ENCODE measurements around the gene DMRT2.

Gene DMRT2

GRCh38 chr9:1096155-1096964, 46.2 kb downstream of the DMRT2 start:
- no peak for DNase-seq

GRCh38 chr9:1098551-1098950, 48.4 kb downstream of the DMRT2 start:
- no peak for DNase-seq

DNA sequence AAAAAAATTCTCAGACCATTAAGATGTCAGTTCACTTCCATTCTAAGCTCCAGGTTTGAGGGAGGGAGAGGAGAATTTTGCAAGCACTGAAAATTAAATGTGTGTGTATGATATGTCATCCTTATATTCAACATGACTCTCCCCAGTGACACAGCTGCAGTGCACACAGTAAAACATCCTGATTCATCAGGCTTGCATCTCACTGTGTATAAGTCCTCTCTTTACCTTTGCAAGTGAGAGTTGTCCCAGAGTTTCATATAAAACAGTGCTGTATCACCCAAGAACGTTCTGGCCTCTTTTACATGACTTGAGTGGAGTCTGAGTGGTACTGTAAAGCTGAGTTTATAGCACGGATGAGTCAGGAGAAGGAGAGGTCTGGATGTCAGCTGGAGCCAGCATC, 50.0 kb downstream of the DMRT2 start:
- no peak for DNase-seq

DNA sequence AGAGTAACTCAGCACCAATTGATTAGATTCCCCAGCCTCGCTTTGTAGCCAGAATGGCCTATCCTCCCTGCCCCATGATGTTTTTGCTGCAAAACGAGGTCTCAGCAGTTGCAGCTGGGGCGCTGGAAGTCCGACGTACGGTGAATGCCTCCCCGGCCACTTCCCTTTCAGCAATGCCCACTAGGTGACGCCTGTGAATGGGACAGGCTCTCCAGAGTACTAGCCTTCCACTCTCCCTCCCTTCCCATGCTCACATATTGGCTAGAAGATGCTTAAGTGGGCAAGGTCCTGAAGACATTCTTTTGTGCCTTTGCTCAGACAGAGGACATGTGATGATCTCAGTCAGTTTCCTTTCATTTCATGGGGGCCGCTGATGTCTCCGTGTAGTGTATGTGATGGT, 50.8 kb downstream of the DMRT2 start:
- no peak for DNase-seq

DNA sequence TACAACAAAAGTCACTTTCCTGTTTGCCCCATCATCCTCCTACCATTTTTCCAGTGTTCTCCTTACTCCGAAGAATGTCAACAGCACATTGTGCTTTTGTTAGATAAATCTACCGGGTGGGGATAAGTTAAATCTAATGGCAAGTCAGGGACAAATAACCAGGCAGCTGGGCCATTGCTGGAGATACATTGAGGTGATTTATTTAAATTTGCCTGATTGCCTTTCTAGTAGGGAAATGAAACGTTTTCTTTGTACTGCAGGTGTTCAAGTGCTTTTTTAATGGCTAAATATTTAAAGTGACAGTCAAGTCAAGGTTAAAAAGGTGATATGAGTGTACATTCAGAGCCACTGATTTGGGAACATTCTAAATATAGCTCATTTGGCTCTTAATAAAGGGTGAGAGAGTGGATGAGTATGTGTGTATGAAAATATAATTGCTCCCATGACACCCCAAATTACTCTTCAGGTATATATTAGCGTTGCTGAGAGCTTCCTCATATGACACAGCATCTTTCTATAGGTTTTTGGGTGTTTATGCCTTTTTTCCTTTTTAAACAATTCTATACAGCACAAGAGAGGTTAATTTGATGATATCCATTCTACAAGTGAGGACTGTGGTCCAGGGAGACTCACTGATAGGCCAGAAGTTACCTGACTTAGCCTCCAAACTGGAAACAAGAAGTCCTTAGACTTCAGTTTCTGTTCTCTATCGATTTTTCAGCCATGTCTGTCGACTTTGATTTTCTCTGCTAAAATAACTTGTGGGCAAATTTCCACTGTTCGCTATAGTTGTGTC, 51.9 kb downstream of the DMRT2 start:
- no peak for DNase-seq

DNA sequence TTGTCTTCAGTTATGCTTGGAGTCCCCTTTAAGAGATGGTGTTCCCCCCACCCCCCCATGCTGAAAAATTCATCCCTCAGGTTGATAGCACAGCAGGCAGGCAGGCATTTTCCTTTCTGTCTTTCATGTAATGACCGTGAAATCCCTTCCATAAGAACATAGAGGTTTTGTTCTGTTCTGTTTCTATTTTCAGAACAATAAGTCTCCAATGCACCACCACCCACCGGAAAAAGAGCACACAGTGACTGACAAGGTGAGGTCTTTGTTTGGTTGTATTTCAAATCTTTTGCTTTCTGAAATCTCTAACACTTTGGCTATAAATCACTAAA, 52.4 kb downstream of the DMRT2 start:
- no peak for DNase-seq
